ENCODE data around the gene DHX29. TPM values are rescaled to one million over a fixed set of nuclear protein-coding genes. Genes with fewer than 3 reads are reported as not detected.

DHX29 gene
- total RNA-seq, 1 experiment from 2014 or later: 24.3 TPM

GRCh38 chr5:55325621-55326020 lies 18.1 kb upstream of the DHX29 start:
- ATAC-seq: no peak
- ChIA-PET RAD21 (ENCODE audit: low non-redundant PET in 1 of 2, low total read pairs in 2 of 2, uncharacterized antibody in 2 of 2, unreplicated experiment in 2 of 2) (no interaction called here), POLR2A (interaction anchor here (1.6 kb wide), 1 partner anchor 18 kb away, joined by 4 read pairs; the partner anchor contains the start of genes DHX29 and MTREX), CTCF (interaction anchor here (1.8 kb wide), 1 partner anchor 17 kb away, joined by 4 read pairs; no protein-coding TSS in a partner anchor)
- H3K9ac ChIP-seq (ENCODE audit: low read length): no peak overlapping the region
- H3K27ac ChIP-seq (ENCODE audit: low read depth, low read length): no peak overlapping the region
- intact Hi-C loops (cut with micrococcal nuclease): loop anchor here (1.0 to 10.0 kb wide), 2 partner anchors 366 to 599 kb away; no protein-coding TSS in a partner anchor
- TF ChIP-seq CBX3 (IDR thresholded peaks at IDR 0.05; ENCODE audit: low read depth) (no peak), MAX (IDR thresholded peaks at IDR 0.05) (no peak), YY1 (IDR thresholded peaks at IDR 0.05; ENCODE audit: extremely low read depth, insufficient replicate concordance, low read depth, low read length) (no peak), CEBPB (IDR thresholded peaks at IDR 0.05; ENCODE audit: low read depth) (no peak), SP1 (IDR thresholded peaks at IDR 0.05; ENCODE audit: low read depth) (no peak), CTCF (IDR thresholded peaks at IDR 0.05 in 2 of 3, conservative IDR thresholded peaks at IDR 0.05 in 1 of 3; ENCODE audit: borderline replicate concordance in 1 of 3, insufficient read depth in 1 of 3, low read depth in 2 of 3, low read length in 2 of 3) (no peak), ELF1 (IDR thresholded peaks at IDR 0.05; ENCODE audit: borderline replicate concordance, low read depth) (no peak), JUND (IDR thresholded peaks at IDR 0.05) (no peak), POLR2AphosphoS5 (IDR thresholded peaks at IDR 0.05; ENCODE audit: low read depth, low read length) (no peak), REST (IDR thresholded peaks at IDR 0.05; ENCODE audit: low read depth) (no peak), EGR1 (IDR thresholded peaks at IDR 0.05; ENCODE audit: low read depth) (no peak), POLR2A (IDR thresholded peaks at IDR 0.05; ENCODE audit: borderline replicate concordance, extremely low read depth, insufficient read depth, insufficient read length) (no peak), ATF3 (IDR thresholded peaks at IDR 0.05) (no peak)
- H2AFZ ChIP-seq (ENCODE audit: low read depth, low read length, poor library complexity, severe bottlenecking): no peak overlapping the region
- H3K36me3 ChIP-seq (ENCODE audit: control insufficient read depth in 1 of 2, insufficient read depth in 2 of 2, low read length in 2 of 2): peaks cover 16 to 29% of the 10 kb centered on the region in 2 experiments; a peak in 3 of 4 replicates
- H3K4me2 ChIP-seq (ENCODE audit: low read length): no peak overlapping the region
- H3K9me3 ChIP-seq (ENCODE audit: control insufficient read depth in 1 of 2, insufficient read depth in 1 of 2, low read depth in 1 of 2, low read length in 2 of 2): no peaks in the 10 kb centered on the region
- H3K27me3 ChIP-seq (ENCODE audit: insufficient read depth, low read length): no peaks in the 10 kb centered on the region
- peaks cover 86% of the 10 kb centered on the region for H3K79me2 ChIP-seq (ENCODE audit: insufficient read depth, low read length)
- no TSS peak for BruUV-seq (replicated peaks)
- no peaks in the 10 kb centered on the region for H3K9me2 ChIP-seq (ENCODE audit: insufficient read depth)
- DNase-seq (ENCODE audit: low read depth, low spot score): no peak
- H3K4me1 ChIP-seq (ENCODE audit: control insufficient read depth in 1 of 2, insufficient read depth in 2 of 2, low read length in 2 of 2): no peaks in the 10 kb centered on the region
- H4K20me1 ChIP-seq (ENCODE audit: insufficient read depth): no peaks in the 10 kb centered on the region; the same call in 1 of the 2 replicates
- H3K4me3 ChIP-seq (replicated peaks in 1 of 2; ENCODE audit: low read depth in 1 of 2, low read length in 2 of 2): no peak overlapping the region

Data from HCT116 (cell line).